ENCODE measurements around the gene PLEKHA8.
A peak's percentile ranks its signal among the peaks of the same experiment; 100 is the strongest.
"Not testable (repeated sequence)": the region's sequence is repeated elsewhere in the genome, so short reads cannot be mapped to it uniquely, and the experiment has no call there.

Gene PLEKHA8

GRCh38 chr7:30091491-30091912, 63.3 kb downstream of the PLEKHA8 start:
- Histone ChIP-seq H3K27ac (peak overlapping the region in 1 of 2 donors; percentile 68), H3K4me3 (no peak overlapping the region)
- TF ChIP-seq, protein P1, sequence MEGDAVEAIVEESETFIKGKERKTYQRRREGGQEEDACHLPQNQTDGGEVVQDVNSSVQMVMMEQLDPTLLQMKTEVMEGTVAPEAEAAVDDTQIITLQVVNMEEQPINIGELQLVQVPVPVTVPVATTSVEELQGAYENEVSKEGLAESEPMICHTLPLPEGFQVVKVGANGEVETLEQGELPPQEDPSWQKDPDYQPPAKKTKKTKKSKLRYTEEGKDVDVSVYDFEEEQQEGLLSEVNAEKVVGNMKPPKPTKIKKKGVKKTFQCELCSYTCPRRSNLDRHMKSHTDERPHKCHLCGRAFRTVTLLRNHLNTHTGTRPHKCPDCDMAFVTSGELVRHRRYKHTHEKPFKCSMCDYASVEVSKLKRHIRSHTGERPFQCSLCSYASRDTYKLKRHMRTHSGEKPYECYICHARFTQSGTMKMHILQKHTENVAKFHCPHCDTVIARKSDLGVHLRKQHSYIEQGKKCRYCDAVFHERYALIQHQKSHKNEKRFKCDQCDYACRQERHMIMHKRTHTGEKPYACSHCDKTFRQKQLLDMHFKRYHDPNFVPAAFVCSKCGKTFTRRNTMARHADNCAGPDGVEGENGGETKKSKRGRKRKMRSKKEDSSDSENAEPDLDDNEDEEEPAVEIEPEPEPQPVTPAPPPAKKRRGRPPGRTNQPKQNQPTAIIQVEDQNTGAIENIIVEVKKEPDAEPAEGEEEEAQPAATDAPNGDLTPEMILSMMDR (IDR thresholded peaks at IDR 0.05): no peak
- DNase-seq (ENCODE audit: low spot score): no peak

DNA sequence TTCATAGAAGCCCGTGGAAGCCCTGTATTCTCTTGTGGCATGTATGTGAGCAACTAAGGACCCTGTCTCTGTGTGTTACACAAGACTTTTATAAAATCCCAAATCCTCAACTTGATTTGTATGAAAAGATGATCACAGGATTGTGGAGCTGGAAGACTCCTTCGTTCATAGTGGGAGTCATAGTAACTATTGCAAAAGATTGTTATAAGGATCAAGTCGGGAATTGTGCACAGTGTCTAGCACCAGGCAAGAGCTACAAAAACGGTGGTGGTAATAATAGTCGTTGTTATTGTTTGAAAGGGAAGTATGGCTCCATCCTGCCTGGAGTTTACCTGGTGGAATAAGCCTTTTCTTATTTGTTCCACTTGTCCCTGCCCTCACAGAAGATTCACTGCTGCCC, 63.8 kb downstream of the PLEKHA8 start:
- peak overlapping the region in 1 of 2 donors; percentile 68 for H3K27ac ChIP-seq
- H3K4me3 ChIP-seq: no peak overlapping the region
- DNase-seq (ENCODE audit: low spot score): no peak
- TF ChIP-seq, protein P1 (IDR thresholded peaks at IDR 0.05): no peak

DNA sequence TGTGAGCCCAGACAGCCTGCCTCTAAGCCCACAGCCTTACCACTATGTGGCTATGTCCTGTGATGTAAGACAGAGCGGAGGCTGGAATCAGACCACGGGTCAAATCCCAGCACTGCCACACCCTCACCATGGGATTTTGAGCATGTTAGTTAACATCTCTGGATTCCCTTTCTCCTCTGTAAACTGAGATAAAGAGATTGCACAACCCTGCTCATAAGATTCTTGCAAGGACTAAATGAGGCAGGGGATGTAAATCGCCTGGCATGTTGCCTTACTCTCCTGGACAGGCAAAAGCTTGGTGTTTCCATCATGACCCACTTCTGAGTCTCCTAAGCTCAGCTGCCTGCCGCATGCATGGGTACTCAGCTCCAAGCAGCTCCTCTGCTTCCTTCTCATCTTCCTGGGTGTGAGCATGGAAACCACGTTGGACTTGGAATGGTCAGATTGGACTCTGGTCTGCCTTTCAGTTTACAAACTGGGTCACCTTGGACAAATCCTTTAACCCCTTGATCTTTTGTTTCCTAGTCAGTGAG, 65.3 kb downstream of the PLEKHA8 start:
- no peak for DNase-seq (ENCODE audit: low spot score)
- H3K27ac ChIP-seq: peak overlapping the region in 1 of 2 donors; percentile 68
- TF ChIP-seq, protein P1 (IDR thresholded peaks at IDR 0.05): no peak
- H3K4me3 ChIP-seq: no peak overlapping the region

DNA sequence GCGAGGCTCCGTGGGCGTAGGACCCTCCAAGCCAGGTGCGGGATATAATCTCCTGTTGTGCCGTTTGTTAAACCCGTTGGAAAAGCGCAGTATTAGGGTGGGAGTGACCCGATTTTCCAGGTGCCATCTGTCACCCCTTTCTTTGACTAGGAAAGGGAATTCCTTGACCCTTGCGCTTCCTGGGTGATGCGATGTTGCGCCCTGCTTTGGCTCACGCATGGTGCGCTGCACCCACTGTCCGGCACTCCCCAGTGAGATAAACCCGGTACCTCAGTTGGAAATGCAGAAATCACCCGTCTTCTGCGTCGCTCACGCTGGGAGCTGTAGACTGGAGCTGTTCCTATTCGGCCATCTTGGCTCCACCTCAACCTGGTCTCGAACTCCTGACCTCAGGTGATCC, 70.4 kb downstream of the PLEKHA8 start:
- not testable (repeated sequence) for DNase-seq (ENCODE audit: low spot score); H3K27ac ChIP-seq; H3K4me3 ChIP-seq

GRCh38 chr7:30102281-30102680, 74.1 kb downstream of the PLEKHA8 start:
- Histone ChIP-seq H3K4me3 (no peak overlapping the region), H3K27ac (no peak overlapping the region)
- TF ChIP-seq, protein P1 (IDR thresholded peaks at IDR 0.05): no peak
- no peak for DNase-seq (ENCODE audit: low spot score)

- DNase-seq (ENCODE audit: low spot score): no peak
- TF ChIP-seq, protein P1 (IDR thresholded peaks at IDR 0.05): no peak
These were observed 75.9 kb downstream of the PLEKHA8 start for GRCh38 chr7:30104157-30104556.

DNA sequence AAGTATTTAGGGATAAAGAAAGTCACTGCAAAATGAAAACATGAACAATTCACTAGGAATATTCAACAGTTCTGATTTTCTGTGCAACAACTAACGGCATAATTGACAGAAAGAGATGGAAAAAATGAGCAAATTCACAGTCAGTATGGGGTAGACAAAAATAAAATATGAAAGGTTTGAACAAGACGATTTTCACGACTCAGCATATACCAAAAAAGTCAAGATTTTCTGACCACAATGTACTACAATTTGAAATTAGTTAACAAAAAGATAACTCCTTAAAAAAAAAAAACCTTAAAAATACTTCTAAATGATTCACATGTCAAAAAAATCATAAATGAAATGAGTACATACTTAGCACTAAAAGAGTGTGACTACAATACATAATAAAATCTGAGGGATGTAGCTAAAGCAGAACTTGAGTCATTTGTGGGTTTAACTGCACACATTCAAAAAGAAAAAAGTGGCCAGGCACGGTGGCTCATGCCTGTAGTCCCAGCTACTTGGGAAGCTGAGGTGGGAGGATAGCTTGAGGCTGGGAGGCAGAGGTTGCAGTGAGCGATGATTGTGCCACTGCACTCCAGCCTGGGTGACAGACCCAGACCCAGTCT, 84.0 kb downstream of the PLEKHA8 start:
- DNase-seq (ENCODE audit: low spot score): no peak
- TF ChIP-seq, protein P1 (IDR thresholded peaks at IDR 0.05): no peak
- no peak overlapping the region for H3K4me3 ChIP-seq
- no peak overlapping the region for H3K27ac ChIP-seq

More at GRCh38 chr7:30104157-30104556, 75.9 kb downstream of the PLEKHA8 start:
- no peak overlapping the region for H3K27ac ChIP-seq
- H3K4me3 ChIP-seq: no peak overlapping the region
